ENCODE measurements around the gene RNF112. TPM values are rescaled to one million over a fixed set of nuclear protein-coding genes. Genes with fewer than 3 reads are reported as not detected.
"Not testable (repeated sequence)": the region's sequence is repeated elsewhere in the genome, so short reads cannot be mapped to it uniquely, and the experiment has no call there.

RNF112 gene
- total RNA-seq, 1 experiment from 2014 or later, result 4.9 TPM

- TF ChIP-seq ATF6 (CRISPR knock-in tag; IDR thresholded peaks at IDR 0.05) (no peak), EMX1 (CRISPR knock-in tag; IDR thresholded peaks at IDR 0.05) (no peak), FOXP4 (CRISPR knock-in tag; IDR thresholded peaks at IDR 0.05) (no peak)
Observed at GRCh38 chr17:19461681-19462080, 50.6 kb downstream of the RNF112 start (continued).

- H3K4me3 Mint-ChIP-seq; ATAC-seq; DNase-seq (ENCODE audit: low spot score); H3K9me3 Mint-ChIP-seq; H3K36me3 Mint-ChIP-seq; H3K27me3 Mint-ChIP-seq (ENCODE audit: low read depth): not testable (repeated sequence)
- POLR2A ChIA-PET, result interaction anchor here (0.7 to 2.0 kb wide), 2 partner anchors 100 to 282 kb away, joined by 3 to 4 read pairs; partner anchors contain the start of gene B9D1
- Mint-ChIP-seq H3K4me1 (peaks cover 85% of the 10 kb centered on the region), H3K27ac (peak overlapping the region; percentile 49; the same call in 1 of the 2 replicates)
- CTCF ChIA-PET, result interaction anchor here (1.4 to 4.4 kb wide), 4 partner anchors 15 to 100 kb away, joined by 3 to 40 read pairs (median 14); partner anchors contain the start of gene B9D1
Observed at GRCh38 chr17:19462456-19463035, 51.5 kb downstream of the RNF112 start.

GRCh38 chr17:19464031-19465026, 53.3 kb downstream of the RNF112 start:
- H3K4me1 Mint-ChIP-seq, result peaks cover 70% of the 10 kb centered on the region

More at GRCh38 chr17:19464031-19465026, 53.3 kb downstream of the RNF112 start:
- Mint-ChIP-seq H3K4me3 (no peak overlapping the region), H3K9me3 (no peaks in the 10 kb centered on the region; the same call in 1 of the 2 replicates), H3K36me3 (no peaks in the 10 kb centered on the region), H3K27me3 (ENCODE audit: low read depth) (no peaks in the 10 kb centered on the region), H3K27ac (no peak overlapping the region)
- ChIA-PET POLR2A (no interaction called here), CTCF (no interaction called here)
- ATAC-seq (no peak), DNase-seq (ENCODE audit: low spot score) (peak; percentile 5)
- no peak for TF ChIP-seq OVOL2 (CRISPR knock-in tag; IDR thresholded peaks at IDR 0.05; ENCODE audit: borderline replicate concordance)
- TF ChIP-seq ZMAT4 (CRISPR knock-in tag; IDR thresholded peaks at IDR 0.05), result no peak
- no peak for TF ChIP-seq FOXJ3 (CRISPR knock-in tag; IDR thresholded peaks at IDR 0.05; ENCODE audit: borderline replicate concordance)
- no peak for TF ChIP-seq ZNF121 (CRISPR knock-in tag; IDR thresholded peaks at IDR 0.05)
- TF ChIP-seq TEAD1 (CRISPR knock-in tag; IDR thresholded peaks at IDR 0.05), result no peak
- TF ChIP-seq ELF4 (CRISPR knock-in tag; IDR thresholded peaks at IDR 0.05; ENCODE audit: low read depth), result no peak
- no peak for TF ChIP-seq IRF1 (CRISPR knock-in tag; IDR thresholded peaks at IDR 0.05)

Other genes starting within 250 kb of the RNF112 start
- gene EPN2, start 173.9 kb upstream of the RNF112 start, total RNA-seq (2021), result 48.8 to 62.7 TPM (median 62.3 TPM) in 3 replicates
- 31.9 to 39.2 TPM (median 39.0 TPM) in 3 replicates for gene B9D1, start 48.5 kb upstream of the RNF112 start, total RNA-seq (2021)
- gene MAPK7, start 32.7 kb upstream of the RNF112 start, total RNA-seq (2021), result 35.6 to 38.5 TPM (median 37.4 TPM) in 3 replicates
- gene MFAP4, start 24.0 kb upstream of the RNF112 start, total RNA-seq (2021), result 3.9 to 4.1 TPM (median 4.0 TPM) in 3 replicates
- gene SLC47A1, start 122.6 kb downstream of the RNF112 start, total RNA-seq (2021), result 2.5 to 3.3 TPM (median 2.9 TPM) in 3 replicates
- gene ALDH3A2, start 237.5 kb downstream of the RNF112 start, total RNA-seq (2021), result 68.5 to 84.3 TPM (median 80.6 TPM) in 3 replicates